HG03159 (cell line): Measurements from ENCODE around the gene MACROD1.
"Not testable (repeated sequence)": the region's sequence is repeated elsewhere in the genome, so short reads cannot be mapped to it uniquely, and the experiment has no call there.

ENCODE experiments used
- ATAC-seq: cut with Tn5 transposase; IDR thresholded peaks from one replicate; pipeline ENCODE4 v1.9.1; 2021; ENCODE audit warnings: mild to moderate bottlenecking, moderate library complexity; ENCODE audit not compliant: unreplicated experiment

MACROD1 gene

DNA sequence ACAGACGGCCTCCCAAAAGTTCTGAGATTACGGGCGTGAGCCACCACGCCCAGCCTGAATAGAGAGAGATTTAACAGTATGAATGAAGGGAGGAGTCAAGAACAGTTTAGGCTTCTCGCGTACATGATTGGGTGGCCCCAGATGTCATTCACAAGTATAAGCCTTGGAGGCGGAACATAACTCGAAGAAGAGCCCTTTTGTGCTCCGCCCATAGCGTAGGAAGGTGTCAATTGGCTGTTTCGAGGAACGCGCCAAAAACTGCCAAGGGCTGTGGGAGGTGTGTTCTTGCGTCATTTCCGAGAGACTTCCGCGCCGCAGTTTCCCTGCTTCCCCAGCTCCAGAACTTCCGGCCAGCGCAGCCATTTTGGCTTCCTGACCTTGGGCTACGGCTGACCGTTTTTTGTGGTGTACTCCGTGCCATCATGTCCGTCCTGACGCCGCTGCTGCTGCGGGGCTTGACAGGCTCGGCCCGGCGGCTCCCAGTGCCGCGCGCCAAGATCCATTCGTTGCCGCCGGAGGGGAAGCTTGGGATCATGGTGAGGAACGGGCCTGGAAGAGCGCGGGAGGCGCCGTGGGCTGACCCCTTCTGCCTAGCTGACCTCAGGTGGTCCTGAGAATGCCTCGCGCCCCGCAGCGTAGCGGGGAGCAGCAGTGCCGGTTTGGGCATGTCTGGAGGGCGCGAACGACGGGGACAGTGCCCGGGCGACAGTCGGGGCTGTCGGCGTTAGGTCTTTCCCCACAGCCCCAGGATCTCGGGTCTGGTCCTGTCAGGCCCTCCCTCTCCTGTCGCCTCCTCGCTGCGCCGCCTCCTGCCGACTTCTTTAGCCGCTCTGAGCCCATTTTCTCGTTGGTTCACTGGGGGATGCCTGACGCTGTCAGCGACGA, 191.4 kb downstream of the MACROD1 start, which contains the start of gene COX8A:
TSS of gene COX8A (plus strand) at position 362 of the 885 bp plus-strand sequence. CDS start at position 423, 61 bp downstream.
- ATAC-seq: peak; percentile 96

GRCh38 chr11:63973912-63974258, 192.0 kb downstream of the MACROD1 start:
- ATAC-seq: not testable (repeated sequence)

DNA sequence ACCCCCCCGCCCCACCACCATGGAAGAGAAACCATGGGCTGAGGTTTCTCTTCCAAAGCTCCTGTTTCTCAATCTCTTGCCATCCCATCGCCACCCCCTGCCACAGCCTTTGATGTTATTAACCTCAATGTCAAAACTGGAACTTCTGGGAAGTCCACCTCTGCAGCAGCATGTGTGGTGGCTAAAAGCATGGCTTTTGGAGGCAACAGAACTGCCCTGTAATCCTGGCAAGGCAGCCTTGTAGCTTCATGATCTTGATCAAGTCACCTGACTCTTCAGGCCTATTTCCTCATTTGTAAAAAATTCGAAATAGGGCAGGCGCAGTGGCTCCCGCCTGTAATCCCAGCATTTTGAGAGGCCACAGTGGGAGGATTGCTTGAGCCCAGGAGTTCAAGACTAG, 195.0 kb downstream of the MACROD1 start:
- ATAC-seq: no peak

GRCh38 chr11:63969461-63969860, 196.5 kb downstream of the MACROD1 start:
- ATAC-seq: no peak

GRCh38 chr11:63966444-63966843, 199.5 kb downstream of the MACROD1 start:
- no peak for ATAC-seq

- ATAC-seq: not testable (repeated sequence)
These were observed 202.0 kb downstream of the MACROD1 start for GRCh38 chr11:63963895-63964294.

- no peak for ATAC-seq
These were observed 204.1 kb downstream of the MACROD1 start for GRCh38 chr11:63961608-63962412.

- ATAC-seq: no peak
These were observed 207.9 kb downstream of the MACROD1 start for GRCh38 chr11:63958008-63958407.

DNA sequence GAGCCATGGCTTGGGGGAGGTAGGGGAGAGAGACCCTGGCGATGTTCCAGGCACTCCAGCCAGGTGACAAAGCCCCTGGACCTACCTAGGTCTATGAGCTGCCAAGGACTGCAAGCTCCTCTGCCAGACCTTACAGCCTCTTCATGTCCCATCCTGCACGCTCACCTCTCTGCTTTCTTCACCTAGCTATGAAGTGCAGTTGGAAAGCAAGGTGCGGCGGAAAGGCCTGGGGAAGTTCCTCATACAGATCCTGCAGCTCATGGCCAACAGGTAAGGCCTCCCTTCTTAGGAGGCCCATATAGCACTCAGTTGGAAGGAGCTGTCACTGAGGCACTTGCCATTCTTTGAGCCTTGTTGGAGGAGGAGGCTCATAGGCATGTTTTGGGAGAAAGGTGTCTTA, 213.3 kb downstream of the MACROD1 start:
- no peak for ATAC-seq

DNA sequence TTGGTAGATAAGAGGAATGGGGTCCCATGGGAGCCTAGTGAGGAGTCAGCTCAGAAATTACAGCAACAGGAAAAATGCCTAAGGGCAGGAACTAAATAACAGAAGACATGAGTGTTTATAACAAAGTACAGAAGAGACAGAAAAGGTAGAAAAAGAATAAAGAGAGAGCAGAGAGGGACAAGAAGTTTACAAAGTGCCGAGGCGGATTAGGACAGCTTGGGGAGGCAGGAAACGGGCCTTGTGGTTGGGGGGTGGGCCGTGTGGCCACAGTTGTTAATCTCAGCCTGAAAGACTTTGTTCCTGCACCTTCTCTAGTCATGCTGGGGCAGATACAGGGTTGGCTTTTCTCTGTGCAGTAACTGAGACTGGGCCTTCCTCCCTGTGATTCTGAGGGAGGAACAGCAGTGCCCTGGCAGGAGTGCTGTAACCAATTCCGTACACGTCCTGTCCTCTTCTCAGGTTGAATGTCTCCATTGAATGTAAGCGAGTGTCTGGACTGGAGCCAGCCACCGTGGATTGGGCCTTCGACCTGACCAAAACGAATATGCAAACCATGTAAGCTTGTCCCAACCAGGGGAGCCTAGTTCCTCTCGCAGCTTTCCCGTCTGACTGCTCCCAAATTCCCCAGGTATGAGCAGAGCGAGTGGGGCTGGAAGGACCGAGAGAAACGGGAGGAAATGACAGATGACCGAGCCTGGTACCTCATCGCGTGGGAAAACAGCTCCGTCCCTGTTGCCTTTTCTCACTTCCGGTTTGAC, 214.0 kb downstream of the MACROD1 start:
- ATAC-seq: no peak
